ENCODE data around the gene PSTPIP1.
A peak's percentile ranks its signal among the peaks of the same experiment; 100 is the strongest.

The PSTPIP1 gene

GRCh38 chr15:77075528-77075927, 80.6 kb downstream of the PSTPIP1 start:
- DNase-seq: peak; percentile 7

GRCh38 chr15:77076323-77076915, 81.5 kb downstream of the PSTPIP1 start:
- no peak for DNase-seq

- no peak for DNase-seq
Observed at GRCh38 chr15:77081971-77082370, 87.0 kb downstream of the PSTPIP1 start.

- peak; percentile 73 for DNase-seq
Observed at GRCh38 chr15:77083381-77084160, 88.6 kb downstream of the PSTPIP1 start.

- DNase-seq: no peak
Observed at GRCh38 chr15:77084436-77084835, 89.5 kb downstream of the PSTPIP1 start.

GRCh38 chr15:77085297-77085696, 90.4 kb downstream of the PSTPIP1 start:
- DNase-seq: no peak
